LHCN-M2 (cell line): ENCODE results near the gene PROSER2. TPM values are rescaled to one million over a fixed set of nuclear protein-coding genes. Genes with fewer than 3 reads are reported as not detected.

Experiments
- DNase-seq: peaks from one replicate; pipeline ENCODE4 v3.0.0-alpha.2; 2012; ENCODE audit warnings: low read depth
- polyA plus RNA-seq: library from polyadenylated mRNA; unstranded; fragments of >200 nt; gene quantifications from one replicate; pipeline ENCODE4 v1.2.1, GENCODE V29; 2012; ENCODE audit warnings: missing spikeins
- total RNA-seq: library from RNA; depleted of rRNA; stranded (reverse); fragments of >200 nt; gene quantifications from 2 replicates; pipeline ENCODE4 v1.2.3, GENCODE V29; 2014; rRNA removed

The PROSER2 gene
- 6.9 and 7.4 TPM in 2 replicates for total RNA-seq
- 14.0 TPM for polyA plus RNA-seq

GRCh38 chr10:11823122-11823988 lies at the start of gene PROSER2:
TSS of gene PROSER2 (plus strand) at chr10:11823356. CDS start at chr10:11852078, 28,722 bp downstream.
- peak; percentile 61 for DNase-seq

- DNase-seq, result no peak
These were observed 49.3 kb upstream of the PROSER2 start for GRCh38 chr10:11773761-11774441.

- DNase-seq, result no peak
These were observed 47.7 kb upstream of the PROSER2 start for GRCh38 chr10:11775412-11775811.

GRCh38 chr10:11776080-11776479 lies 47.1 kb upstream of the PROSER2 start:
- no peak for DNase-seq

GRCh38 chr10:11781114-11781513 lies 42.0 kb upstream of the PROSER2 start:
- DNase-seq, result no peak

GRCh38 chr10:11782793-11783557 lies 40.2 kb upstream of the PROSER2 start:
- DNase-seq, result peak; percentile 56

GRCh38 chr10:11783558-11783865 lies 39.6 kb upstream of the PROSER2 start:
- no peak for DNase-seq

GRCh38 chr10:11787374-11787773 lies 35.8 kb upstream of the PROSER2 start:
- DNase-seq, result no peak

- DNase-seq, result no peak
These were observed 35.3 kb upstream of the PROSER2 start for GRCh38 chr10:11787846-11788245.

GRCh38 chr10:11789306-11789705 lies 33.9 kb upstream of the PROSER2 start:
- no peak for DNase-seq

- no peak for DNase-seq
These were observed 33.2 kb upstream of the PROSER2 start for GRCh38 chr10:11789956-11790355.

- peak; percentile 91 for DNase-seq
These were observed 29.2 kb upstream of the PROSER2 start for GRCh38 chr10:11793762-11794479.

- DNase-seq, result no peak
These were observed 28.6 kb upstream of the PROSER2 start for GRCh38 chr10:11794566-11794965.

- no peak for DNase-seq
These were observed 27.8 kb upstream of the PROSER2 start for GRCh38 chr10:11795101-11795920.

GRCh38 chr10:11796474-11796873 lies 26.7 kb upstream of the PROSER2 start:
- DNase-seq, result no peak

- no peak for DNase-seq
These were observed 25.9 kb upstream of the PROSER2 start for GRCh38 chr10:11797281-11797680.

GRCh38 chr10:11797847-11798633 lies 25.1 kb upstream of the PROSER2 start:
- DNase-seq, result no peak

GRCh38 chr10:11798845-11799735 lies 24.1 kb upstream of the PROSER2 start:
- DNase-seq, result no peak

- no peak for DNase-seq
These were observed 23.4 kb upstream of the PROSER2 start for GRCh38 chr10:11799736-11800080.
